Amniotic epithelial cell (primary cell): ENCODE data around the gene FAM229B.
"Not testable (repeated sequence)": the region's sequence is repeated elsewhere in the genome, so short reads cannot be mapped to it uniquely, and the experiment has no call there.

Experiments
- DNase-seq: peaks from one replicate; pipeline ENCODE4 v3.0.0-alpha.2; 2010; ENCODE audit warnings: low read depth

FAM229B gene

DNA sequence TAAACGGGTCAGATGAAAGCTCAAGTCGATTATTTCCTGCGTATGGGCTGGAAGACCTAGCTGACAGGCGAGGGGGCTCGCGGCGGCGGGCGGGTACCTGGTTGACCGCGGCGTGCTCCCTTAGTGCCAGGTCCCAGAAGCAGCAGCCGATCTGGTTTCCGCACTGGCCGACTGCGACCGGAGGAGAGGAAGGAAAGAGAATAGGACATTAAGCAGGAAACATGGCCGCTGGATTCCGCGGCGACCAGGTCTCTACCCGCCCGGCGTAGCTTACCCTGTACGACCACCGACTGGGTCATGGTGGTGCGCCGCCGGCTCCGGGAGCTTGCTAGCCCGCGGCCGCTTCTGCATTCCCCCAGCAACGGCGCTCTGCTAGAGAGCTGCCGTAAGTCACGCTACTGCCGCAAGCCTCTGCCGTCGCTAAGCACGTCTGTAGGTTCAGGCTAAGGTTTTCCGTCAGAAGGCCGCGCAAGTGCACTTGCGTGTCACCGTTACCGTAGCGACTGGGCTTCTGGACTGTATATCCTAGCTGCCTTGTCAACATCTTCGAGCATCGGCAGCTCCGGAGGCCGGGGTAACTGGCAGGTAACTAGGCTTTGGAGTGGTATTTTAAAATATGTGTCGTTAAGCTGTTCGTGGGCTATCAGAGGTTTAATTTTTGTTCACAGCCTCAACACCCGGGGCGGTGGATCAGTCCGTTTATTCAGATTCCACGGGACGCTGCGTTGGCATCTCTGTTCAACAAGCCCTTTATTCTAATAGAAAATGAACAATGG is at the start of gene FAM229B, which contains the start of gene TUBE1:
Gene FAM229B, plus strand, starts transcription at position 456 of the 776 bp plus-strand sequence. CDS start 11,693 bp downstream, outside the sequence.
Gene TUBE1, minus strand, starts transcription at position 347 of the 776 bp plus-strand sequence. Its CDS starts 48 bp downstream, at position 299.
- DNase-seq: peak; percentile 98

DNA sequence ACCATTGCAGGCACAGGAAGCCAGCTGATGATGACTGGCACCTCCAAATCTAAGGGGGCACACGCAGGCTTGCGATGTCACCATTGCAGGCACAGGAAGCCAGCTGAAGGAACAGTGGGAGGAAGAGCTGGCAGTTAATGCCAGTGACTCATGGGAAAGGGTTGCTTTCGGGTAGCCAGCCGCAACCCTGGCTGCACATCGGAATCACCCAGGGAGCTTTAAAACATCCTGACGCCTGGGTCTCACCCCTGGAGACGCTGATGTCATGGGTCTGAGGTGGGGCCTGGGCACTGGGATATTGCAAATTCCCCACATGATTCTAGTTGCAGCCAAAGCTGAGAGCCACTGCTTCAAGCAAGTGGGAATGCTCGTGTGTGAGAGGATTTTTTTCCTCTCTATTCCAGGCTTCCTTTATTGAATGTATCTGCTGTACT is 49.6 kb upstream of the FAM229B start:
- DNase-seq: peak; percentile 92

- DNase-seq: peak; percentile 25
Observed at GRCh38 chr6:112038268-112038667, 49.1 kb upstream of the FAM229B start.

- DNase-seq: no peak
Observed at GRCh38 chr6:112038756-112039430, 48.5 kb upstream of the FAM229B start.

GRCh38 chr6:112039431-112039770 is 48.0 kb upstream of the FAM229B start:
- DNase-seq: no peak

- DNase-seq: no peak
Observed at GRCh38 chr6:112040956-112041355, 46.4 kb upstream of the FAM229B start.

GRCh38 chr6:112041535-112041934 is 45.9 kb upstream of the FAM229B start:
- DNase-seq: no peak

DNA sequence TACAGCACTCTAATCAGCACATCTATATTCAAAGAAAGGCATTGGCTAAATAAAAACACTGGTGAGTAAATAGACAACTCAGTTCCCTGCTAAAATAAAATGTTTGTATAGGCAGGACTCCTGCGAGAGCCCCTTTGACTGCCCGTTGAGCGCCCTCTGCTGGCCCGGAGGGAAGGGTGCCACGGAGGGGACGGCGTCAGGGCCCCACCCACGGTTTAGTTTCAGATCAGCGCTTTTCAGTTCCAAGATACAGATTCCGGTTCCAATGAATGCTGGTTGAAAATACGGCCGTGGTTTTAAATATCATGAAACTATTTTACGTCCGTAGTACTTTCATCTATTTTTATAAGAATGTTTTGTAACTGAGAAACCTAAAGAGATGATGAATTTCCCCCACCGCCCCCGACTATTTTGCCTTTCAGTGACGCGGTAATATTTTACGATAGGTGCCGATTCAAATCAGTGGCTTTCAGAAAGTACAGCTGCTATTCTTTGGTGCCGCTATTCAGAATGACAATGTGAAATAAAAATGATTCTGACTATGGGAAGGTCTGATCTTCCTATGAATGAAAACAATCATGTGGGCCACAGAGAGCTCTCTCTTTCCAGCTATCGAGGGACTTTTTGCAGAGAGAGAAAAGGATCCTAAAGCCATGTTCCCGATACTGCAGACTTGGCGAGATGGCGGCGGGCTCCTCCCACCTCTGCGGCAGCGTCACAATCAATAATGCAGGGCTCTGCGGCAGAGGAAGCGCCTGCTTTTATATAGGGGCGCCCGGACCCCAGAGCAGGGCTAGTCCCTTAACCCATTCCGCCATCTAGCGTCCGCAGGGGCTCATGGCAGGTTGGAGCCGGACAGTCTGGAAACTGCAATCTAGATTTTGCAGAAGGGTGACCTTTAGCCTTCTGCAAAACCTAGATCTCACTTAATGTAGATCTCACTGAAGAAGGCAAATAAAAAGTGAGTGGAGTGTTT is 44.1 kb upstream of the FAM229B start:
- peak; percentile 75 for DNase-seq

GRCh38 chr6:112044196-112044595 is 43.2 kb upstream of the FAM229B start:
- DNase-seq: no peak

GRCh38 chr6:112044856-112045255 is 42.5 kb upstream of the FAM229B start:
- peak; percentile 97 for DNase-seq

- not testable (repeated sequence) for DNase-seq
Observed at GRCh38 chr6:112047523-112047922, 39.9 kb upstream of the FAM229B start.

DNA sequence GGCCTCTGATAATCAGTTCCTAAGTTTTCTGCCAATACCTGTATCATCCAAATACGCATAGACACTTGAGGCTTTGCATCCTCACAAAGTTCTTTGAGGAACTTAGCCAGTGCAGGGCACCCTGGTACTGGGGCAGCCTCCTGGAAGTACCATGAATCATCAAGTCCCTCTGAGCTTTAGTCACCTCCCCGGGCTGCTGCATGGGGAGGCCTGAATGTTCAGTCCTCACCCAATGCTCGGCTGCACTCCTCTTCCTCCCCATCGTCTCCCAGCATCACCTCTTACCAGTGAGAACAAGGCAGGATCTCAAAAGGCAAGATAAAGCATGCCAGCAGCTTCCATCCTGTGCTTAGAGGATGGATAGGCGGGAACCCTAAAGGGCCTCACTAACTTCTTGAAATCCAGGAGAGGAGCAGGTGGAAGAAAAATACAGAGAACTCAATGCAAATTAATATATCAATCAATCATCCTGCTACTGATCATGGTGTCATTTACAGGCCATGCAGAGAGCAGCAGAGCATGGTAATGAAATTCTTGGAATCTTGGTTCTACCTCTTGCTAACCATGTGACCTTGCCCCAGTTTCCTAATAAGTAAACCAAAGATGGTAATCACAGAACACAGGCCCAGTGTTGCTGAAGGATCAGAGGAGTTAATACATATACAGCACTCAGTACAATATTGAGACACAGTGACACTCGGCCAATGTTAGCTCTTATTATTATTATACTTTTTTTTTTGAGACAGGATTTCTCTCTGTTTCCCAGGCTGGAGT is 38.2 kb upstream of the FAM229B start:
- DNase-seq: peak; percentile 40

DNA sequence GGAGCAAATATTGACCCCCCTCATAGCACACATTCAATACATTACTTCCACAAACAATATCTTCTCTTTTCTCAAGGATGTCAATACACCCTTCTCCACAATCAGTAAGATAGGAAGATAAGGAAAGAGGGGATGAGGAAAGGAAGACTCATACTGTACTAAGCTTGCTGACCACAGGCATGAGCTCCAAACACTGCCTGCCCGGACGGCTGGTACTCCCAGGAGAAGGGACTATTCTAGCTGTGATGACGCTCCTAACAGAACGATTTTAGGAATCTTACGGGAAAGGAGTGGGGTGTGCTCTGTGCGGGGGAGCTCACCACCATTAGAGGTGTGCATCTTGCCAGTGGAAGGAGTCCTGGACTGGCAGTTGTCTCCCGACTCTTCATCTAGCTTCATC is 37.4 kb upstream of the FAM229B start:
- peak; percentile 76 for DNase-seq

DNA sequence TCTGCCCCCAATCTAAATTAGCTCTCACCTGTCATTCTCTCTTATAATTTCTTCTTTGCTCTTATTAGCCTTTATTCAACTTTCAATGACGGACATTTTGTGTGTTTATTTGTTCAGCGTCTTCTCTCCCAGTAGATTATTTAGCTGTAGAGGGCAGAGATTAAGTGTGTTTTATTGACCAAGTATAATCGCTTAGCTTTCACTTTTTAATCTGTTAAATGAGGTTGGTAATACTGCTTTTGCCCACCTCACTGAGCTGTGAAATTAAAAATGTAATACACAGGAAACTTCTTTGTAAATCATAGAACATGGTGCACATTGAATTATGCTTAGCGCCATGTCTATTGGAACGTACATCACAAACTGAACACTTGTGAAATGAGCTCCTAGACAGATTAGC is 37.0 kb upstream of the FAM229B start:
- no peak for DNase-seq

GRCh38 chr6:112051251-112051740 is 36.1 kb upstream of the FAM229B start:
- peak; percentile 36 for DNase-seq

DNA sequence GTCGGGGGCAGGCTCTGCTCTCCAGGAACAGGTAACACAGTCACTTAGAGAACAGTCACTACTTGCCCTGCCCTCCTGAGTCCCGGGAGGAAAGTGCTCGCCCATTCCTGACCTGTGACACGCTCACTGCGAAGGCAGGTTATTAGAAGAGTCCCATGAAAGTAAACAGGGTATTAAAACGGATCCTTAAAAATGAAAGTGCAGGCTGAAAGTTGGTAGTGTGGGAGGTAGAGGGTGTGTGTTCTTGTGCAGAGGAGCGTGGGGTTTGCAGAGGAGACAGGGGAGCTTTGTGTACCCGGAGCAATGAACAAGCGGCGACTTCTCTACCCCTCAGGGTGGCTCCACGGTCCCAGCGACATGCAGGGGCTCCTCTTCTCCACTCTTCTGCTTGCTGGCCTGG is 33.4 kb upstream of the FAM229B start, which contains the start of gene CCN6:
Gene CCN6, plus strand, starts transcription at position 104 of the 400 bp plus-strand sequence. Its CDS starts 254 bp downstream, at position 358.
- no peak for DNase-seq

DNA sequence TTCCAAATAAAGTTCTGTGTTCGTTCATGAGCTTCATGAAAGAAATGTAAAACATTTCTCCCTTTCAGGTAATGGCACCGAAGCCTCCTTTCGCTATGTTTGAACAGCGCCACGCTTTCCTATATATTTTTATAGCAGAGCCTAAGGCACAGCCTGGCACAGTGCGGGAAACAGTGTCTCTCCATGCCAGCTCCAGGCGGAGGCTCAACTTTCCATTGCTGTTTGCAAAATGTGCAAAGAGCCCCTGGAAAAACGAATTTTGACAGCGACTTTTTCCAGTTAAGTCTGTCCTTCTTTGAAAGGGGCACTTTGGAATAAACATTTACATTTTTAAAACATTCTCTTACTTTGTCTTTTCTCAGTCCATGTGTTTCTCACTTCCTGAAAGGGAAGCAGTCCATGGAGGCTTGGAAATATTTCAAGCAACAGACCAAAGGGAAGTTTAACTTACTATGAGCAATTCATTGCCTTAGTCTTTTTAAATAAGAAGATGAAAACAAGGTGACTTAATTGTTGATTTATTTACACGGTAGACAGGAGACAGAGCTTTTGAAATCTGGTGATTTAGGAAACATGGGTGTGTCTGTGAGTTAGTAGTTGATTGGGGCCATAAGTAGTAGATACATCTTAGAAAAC is 32.7 kb upstream of the FAM229B start:
- no peak for DNase-seq

- DNase-seq: no peak
Observed at GRCh38 chr6:112058243-112059032, 29.0 kb upstream of the FAM229B start.

- DNase-seq: no peak
Observed at GRCh38 chr6:112061605-112062004, 25.8 kb upstream of the FAM229B start.

DNA sequence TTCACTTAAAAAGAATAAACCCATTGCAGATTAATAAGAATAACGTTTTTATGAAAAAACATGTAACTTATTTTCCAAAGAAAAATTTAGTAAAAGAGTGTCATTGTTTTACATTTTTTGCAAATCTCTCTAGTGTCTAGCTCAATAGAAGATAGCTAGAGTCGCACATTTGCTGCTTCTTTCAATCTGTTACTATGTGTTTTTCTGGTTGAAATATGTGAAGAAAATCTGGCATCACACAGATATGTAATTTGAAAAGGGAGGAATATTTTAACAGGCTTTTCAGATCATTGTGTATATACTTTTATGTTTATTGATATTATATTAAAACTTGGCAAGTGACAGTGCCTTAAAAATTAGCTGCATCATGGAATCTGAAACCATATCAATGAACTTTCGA is 24.4 kb upstream of the FAM229B start:
- no peak for DNase-seq
